CD4-positive, alpha-beta T cell treated with Interleukin-15 for 1 hour (primary cell): Measurements from ENCODE around the gene PLXNA4.

Experiments used
- DNase-seq: peaks from one replicate; pipeline ENCODE4 v3.0.0-alpha.2; 2020

The PLXNA4 gene

DNA sequence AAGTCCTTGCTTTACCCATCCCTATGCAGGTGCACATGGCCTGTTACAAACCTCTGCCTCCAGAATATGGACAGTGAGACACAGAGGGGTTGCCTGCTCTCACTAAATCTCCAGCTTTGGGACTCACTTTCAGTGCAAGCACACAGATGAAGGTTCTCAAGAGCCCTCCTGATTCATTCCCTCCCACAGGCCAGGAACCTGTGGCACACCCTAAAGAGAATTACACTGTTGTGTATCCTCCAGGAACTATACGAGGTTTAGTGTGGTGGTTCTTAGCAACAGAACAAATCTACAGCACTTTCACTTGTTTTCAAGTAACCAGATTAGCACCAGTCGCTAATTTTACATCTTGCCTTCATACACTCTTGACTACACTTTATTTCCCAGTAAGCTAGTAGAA is 192.3 kb downstream of the PLXNA4 start:
- DNase-seq = no peak

DNA sequence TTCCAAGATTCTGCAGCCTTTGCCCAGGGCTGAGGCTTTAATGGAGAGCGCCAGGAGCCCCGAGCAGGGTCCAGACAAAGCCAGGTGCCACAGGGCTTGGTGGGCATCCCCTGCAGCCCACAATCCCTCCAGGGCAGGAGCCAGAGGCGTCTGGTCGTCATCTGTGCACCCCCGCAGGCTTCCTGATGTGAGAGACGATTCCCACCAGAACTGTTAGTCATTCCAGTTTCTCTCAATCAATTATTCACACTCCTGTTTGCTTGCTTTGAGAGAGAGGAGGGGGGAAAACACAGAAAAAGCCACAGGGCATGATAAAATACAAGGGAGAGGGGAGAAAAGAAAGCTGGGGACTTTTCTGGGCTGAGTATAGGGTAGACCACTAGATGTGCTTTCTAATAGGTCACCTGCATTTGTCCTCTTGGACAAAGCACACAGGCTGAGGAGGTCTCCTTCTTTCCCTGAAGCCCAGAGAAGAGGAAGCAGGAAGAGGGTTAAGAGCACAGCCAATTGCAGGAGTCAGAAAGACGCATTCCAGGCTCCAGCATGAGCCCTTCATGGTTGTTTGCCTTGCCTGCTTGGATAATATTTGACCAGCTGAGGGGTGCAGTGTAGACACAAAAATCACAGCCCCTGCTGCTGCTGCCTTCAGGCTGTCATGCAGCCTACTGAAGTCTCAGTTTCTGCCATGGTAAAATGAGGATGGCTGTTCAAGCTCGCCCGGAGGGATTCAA is 194.4 kb downstream of the PLXNA4 start:
- DNase-seq = no peak

DNA sequence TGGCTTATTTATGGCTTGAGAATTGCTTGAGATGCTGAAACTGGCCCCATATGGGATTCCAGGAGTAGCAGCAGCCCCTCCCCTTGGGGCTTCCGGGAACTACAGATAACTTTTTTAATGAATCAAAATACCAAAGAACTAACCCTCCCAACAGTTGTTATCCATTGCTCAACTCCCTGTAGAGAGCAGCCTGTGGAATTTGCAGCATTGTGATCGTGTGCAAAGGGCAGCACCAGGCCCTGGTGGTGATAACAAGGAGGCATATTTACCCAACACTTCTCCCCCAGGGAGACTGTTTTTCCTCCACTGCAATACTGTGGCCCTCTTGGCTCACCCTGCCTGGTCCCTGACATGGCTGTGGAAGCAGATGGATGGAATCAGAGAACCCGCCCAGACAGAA is 196.2 kb downstream of the PLXNA4 start:
- no peak for DNase-seq

DNA sequence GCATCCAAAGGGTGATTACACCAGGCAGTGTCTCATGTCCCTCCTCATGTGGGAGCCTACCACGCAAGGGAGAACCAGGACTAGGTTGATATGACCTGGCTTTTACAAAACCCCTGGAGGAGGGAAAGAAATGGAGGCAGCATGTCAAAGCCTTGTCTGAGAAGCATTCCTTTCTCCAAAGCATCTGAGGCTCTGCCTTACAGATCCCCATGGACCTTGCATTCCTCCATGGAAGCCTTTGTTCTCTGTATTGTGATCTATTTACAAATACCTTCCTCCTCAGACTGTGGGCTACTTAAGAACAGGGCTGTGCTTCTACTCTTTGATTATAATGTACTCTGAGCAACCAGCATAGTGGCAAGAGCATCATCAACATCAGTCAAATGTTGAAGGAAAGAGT is 197.0 kb downstream of the PLXNA4 start:
- no peak for DNase-seq

DNA sequence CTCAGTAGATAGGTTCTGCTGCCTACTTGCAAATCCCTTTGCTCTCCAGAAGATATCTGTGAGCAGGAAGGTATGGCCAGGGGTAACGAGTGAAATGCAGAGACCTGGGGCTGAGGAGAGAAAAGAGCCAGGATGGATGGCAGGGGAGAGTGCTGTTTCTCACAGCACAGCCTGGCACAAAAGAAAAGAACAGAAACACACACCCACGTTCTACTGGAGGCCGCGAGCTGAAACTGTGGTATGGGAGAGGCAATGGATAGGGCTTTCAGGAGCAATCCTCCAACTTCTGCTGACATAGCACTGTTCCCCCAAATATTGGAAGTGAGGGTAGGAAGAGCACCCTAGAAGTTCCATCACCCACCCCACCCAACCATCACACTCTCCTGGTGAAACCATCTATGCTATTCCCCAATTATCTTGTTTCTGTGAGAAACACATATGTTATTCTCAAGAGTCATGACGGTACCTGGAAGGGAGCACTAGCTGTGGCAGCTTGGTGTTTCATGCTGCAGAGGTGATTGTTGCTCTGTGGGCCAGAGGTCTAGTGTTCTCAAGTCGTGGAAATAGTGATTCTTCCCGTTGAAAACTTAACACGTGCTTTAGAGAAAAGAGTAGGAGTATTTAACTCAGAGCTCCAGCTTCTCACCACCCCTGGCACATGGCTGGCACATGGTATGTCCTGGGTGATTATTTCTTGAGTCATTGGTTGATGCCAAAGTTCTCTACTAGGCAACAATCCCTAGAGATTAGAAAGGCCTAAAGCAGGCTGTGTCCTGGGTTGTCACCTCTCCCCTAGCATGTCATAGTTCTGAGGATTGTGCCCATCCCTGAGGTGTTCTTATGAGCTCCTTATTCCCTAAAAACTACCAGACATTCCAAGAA is 198.3 kb downstream of the PLXNA4 start:
- DNase-seq = no peak

DNA sequence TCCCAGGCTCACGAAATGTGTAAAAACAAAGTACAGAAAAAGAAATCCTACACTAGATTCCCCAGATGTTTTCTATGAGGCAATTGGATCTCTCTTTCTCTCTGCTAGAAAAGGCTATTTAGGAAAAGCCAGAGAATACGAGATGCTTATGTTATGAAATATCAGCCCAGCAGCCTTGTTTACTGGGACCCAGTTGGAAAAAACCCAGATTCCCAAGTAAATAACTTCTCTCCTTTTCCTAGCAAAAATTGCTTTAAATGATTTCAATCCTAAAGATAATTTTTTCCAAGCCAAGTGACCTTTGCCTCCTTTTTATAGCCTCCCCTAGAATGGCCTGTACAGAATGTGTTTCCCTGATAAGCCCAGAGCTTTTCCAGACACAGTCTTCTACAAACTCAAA is 199.3 kb downstream of the PLXNA4 start:
- no peak for DNase-seq

DNA sequence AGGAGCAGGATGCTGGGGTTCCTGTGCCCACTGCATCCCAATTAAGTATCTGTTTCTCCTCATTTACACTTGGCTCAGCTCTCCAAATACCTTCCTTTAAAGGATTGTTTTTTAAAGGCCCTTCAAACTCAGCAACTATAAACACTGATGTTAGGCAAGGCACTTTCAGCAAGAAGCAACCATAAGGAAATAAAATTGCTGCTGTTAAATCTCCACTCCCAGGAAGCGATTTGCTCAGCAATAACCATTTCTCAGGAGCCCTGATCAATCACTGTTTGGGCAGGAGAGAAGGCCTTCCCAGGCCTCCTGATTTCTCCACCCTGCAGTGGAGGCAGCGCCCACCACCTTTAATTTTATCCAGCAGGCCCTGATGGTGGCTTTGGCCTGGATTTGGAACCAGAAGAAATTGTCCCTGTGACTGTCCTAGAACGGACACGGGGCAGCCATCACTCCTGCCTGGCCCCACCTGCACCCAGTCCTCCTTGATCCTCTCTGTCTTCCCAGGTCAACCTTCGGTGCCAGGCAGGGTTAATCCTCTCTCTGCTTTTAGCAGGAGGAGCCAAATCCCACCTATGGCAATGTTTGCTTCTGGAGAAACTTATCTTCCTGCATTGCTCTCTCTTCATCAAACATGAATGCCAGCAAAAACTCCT is 199.8 kb downstream of the PLXNA4 start:
- no peak for DNase-seq

DNA sequence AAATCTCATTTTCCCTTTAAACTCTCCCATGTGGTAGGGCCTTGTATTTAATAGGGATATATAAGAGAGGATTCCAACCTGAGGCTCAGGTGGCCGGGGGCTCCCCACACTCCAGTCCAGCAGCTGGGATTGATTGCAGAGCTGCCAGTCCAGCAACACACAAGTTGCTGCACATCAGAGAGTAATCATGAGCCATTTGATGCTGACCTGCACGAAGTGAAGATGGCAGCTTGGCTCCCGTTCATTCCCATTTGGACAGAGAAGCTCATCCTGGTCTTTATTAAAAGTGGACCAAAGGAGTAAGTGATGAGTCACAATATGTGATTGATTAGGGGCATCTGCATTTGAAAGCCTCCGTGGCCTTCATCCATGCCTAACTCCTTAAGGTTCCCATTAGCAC is 202.4 kb downstream of the PLXNA4 start:
- no peak for DNase-seq

DNA sequence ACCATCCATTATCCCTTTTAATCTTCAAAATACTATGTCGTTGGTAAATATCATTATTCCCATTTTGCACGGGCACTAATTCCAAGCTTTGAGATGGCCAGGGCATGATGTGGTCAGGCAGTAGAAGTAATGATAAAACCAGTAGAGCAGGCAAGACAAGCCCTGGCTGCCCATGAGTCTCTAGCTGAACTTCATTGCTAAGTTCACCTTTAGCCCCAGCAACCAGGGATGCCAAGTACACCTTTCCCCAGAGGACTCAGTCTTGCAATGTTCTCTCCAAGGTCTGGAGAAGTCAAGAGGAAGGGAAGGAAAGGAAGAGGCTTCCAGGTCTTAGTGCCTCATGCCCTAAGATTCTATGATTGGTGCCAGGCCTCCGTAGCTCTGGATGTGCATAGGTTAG is 203.2 kb downstream of the PLXNA4 start:
- DNase-seq = no peak

DNA sequence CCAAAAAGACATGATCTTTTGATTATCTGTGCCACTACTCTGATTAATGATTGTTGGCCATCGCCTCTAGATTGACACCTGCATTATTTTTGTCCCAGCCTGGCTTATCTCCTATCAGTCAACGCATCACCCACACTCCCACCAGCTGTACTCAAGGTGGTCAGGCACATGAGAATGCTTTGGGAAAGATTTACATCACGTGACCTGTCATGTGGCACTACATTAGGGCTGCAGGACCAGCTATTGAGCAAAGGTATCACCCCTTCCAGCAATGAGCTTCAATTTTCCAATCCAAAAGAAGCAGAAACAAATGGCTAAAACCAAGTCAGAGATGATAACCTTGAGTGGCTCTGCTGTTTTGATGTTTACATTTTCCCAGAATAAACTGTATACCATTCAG is 204.3 kb downstream of the PLXNA4 start:
- DNase-seq = no peak

DNA sequence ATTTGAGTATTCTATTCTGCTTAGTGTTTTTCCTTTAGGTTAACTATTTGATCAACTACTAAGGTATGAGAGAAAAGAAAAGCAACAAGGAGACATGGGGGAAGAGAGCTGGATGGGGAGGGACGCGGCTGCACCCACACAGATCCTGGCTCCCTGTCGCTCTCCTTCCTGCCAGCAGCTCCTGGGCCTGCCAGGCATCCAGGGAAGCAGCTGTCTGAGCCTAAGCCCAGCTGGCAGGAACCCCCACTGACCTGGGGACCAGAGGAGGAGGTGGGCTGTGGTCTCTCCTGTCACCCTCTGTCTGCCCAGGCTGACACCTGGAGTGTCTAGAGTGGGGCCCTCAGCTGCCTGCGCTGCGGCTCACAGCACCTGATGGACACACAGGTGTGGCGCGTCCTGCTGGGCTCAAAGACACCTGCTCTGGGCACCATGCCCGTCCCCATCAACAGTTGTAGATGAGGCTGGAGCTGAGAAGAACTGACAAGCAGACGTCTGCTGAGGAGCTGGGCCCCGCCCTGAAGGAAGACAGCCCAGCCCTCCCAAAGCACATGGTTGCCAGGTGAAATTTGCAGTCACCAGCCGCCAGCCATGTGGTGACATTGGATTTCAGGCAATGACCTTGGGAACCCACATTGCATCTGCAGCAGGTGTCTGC is 207.9 kb downstream of the PLXNA4 start:
- no peak for DNase-seq

DNA sequence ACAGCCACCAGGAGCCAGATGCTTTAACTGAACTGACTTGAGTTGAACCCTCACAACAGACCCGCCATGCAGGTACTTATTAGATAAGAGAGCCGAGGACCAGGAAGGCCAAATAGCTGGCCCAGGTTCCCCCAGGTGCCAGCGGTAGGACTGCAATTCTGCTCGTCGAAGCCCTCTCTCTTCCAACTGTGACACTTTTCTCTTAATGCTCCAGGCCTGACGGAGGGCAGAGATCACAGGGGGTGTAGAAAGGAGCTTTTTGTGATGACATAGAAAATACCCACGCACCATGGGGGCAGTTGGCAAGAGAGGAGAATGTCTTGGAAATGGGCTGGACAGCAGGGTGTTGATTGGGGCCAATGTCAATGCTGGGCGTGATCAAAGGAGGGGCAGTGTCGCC is 208.5 kb downstream of the PLXNA4 start:
- DNase-seq = no peak

DNA sequence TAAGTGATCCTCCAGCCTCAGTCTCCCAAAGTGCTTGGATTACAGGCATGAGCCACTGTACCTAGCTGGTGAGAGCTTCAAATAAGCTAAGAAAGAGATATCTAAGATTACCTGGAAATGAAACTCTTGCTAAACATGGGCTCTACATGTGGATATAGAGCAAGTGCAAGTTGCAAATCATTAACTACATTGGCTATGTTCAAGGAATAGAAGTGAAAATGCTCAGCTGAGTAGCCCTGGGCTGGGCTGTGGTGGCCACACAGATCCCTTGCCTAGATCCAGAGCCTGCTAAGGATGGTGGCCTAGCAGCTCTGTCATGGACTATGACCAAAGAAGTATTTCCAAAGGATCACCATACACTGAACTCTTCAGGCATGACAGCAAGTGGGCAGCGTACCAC is 209.3 kb downstream of the PLXNA4 start:
- no peak for DNase-seq

DNA sequence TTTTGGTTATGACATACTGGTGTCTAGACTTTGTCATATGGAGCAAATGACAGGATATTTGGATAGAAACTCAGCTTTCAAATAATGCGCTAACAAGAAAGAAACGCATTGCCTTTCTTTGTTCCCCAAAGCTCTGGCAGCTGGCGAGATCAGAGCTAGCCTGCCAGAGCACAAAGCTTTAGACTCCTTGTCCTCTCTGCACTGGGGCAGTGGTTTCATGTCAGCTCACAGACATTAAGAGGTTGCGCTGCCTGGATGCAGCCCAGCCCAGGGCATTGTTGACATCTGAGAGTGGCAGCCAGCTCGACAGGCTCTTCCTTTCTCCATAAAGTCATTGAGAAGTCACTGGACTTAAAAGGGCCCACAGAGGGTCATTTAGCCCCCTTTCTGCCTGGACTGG is 212.0 kb downstream of the PLXNA4 start:
- no peak for DNase-seq

DNA sequence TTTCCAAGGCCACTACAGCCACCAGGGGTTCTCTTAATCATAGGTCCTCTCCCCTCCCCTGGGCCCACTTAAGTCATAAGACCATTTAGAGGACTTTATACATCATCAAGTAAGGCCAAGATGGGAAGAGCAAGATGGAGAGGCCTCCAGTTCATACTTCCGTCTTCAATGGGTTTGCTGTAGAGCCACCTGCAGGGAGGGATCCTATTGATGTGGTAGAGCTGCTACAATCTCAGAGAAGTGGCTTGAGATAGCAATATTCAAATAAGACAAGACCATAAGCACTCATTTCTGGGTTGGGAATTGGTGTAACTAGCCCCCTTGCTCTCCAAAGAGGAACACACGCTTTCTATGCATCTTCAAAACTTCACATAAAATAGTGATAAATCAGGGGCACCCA is 214.2 kb downstream of the PLXNA4 start:
- no peak for DNase-seq

DNA sequence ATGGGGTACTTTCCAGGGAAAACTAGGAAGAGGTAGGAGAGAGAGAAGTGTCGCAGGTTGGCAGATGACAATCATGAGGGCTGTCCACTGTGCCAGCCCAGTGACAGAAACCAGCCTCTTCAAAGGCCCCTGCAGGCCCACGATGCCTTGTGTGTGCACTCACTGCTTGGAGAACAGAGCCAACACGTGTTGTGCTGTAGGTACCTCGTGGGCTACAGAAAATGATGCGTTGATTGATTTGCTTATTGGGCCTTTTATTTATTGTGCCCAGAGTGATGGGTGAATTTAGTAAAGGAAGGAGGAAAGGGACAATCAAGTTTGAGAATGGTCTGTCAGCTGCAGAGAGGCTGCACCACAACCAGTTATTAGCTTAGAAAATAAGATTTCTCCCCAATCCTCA is 215.1 kb downstream of the PLXNA4 start:
- DNase-seq = no peak

DNA sequence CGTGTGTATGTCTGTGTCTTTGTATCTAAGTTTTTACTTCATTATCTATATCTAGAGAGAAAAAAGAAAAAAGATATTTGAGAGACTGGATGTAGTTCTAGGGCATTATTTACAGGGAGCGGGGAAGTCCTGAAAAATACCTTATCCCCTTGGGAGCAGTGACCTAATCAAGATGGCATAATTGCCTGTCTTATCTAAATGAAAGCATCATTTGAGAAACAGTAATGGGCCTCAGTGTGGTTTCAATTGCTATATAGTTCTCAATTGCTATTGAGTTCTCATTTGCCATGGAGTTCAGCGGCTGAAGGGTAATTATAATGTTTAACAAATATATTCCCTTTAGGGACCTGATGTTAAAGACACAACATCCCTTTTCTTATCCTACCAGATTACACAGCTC is 216.5 kb downstream of the PLXNA4 start:
- no peak for DNase-seq

DNA sequence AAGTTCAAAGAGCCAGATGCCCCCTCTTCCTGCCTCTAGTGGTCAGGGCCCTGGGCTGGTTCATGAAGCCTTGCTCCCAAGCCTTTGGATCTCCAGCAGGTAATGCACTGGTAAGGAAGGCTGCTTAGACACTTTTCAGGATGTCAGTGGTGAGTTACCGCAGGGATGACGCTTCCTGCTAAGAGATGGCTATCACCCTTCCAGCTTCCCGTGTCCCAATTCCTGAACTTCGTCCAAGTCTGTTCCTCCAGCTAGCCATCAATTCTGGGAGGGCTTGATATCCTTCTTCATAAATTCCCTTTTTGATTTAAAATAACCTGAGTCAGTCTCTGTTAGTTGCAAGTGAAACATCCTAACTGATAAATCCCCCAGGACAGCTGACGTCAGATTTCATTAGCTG is 221.2 kb downstream of the PLXNA4 start:
- no peak for DNase-seq

DNA sequence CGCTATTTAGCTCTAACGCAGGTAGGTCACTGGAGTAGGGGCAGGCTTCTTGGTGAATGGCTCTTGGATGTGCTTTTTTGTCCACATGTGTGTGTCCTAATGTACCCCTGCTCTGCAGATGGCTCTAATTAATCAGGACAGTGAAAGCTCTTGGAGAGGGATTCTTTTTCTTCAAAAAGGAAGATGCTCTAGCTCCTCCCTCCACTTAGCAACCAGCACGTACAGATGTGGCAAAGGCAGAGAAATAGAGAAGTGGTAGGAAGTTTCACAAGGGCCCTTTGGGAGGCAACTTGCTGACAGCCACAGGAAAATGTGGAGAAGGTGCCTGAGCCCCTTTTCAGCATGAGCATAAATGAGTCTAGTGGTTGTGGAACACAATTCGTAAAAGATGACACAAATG is 221.7 kb downstream of the PLXNA4 start:
- DNase-seq = no peak

DNA sequence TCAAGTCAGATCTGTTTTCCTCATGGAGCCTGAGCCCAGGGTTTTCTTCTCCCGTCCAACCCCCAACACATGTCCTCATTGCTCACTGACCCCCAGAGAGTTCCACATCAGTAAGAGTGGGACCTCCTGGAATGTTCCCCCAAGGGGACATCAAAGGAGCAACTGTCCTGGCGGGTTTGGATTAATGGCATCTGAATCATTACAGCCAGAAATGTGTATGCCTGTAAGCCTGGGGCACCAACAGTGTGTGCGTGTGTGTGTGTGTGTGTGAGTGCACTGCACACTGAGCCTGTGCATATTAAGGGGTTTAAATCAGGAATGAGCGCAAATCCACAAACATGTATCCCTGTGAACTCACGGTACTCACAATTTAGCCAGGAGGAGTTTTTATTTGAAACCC is 222.3 kb downstream of the PLXNA4 start:
- DNase-seq = no peak

DNA sequence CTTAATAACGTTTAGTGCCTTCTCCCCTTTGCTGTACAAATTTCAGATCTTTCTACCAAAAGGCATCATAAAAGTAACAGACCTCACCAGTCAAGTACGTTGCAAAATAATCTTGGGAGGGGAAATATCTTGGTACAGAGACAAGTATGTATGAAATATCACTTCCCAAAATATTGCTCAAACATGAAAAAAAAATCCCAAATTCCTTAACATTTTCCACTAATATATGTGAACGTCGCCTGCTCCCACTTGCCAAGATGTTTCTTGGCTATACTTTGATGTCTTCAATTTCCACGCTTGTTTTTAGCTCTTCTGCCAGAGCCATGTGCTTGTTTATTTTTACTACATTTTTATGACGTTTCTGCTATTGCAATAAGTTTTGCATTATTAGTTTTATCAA is 223.5 kb downstream of the PLXNA4 start:
- DNase-seq = no peak

DNA sequence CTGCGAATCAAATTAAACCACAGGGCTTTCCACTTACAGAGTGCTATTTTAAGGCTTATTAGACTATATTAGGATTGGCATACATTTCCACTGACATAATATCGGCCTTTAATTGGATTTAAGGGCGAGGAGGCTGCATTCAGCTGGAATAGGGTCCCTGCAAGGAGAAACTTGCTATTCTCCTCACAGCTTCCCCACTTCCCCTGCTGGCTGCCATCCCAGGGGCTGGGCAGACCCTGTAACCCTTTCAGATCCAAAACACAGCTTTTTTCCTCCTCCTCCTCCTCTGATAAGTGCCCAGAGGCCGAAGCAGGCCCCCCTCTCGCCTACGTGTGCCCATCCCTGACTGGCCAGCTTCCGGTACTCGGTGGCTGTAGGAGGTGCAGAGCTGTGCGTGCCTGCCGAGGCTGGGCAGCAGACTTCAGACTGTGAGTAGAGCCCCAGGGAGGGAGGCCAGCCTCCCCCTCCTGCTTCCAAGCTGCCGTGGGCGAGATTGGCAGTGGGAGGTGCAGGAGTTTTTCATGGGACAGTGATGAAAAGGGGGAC is 224.2 kb downstream of the PLXNA4 start:
- no peak for DNase-seq

DNA sequence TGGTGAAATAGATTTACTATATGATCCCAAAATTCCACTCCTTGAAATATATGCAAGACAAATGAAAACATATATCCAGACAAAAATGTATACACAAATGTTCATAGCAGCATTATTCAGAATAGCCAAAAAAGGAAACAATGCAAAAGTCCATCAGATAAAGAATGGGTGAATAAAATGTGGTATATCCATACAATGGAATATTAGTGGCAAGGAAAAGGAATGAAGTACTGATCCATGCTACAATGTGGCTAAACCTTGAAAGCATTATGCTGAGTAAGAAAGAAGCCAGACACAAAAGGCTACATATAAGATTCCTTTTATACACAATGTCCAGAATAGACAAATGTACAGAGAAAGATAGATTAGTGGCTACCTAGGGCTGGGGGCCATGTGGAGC is 225.5 kb downstream of the PLXNA4 start:
- DNase-seq = no peak
